ENCODE results near the gene LRMDA.
"Not testable (repeated sequence)": the region's sequence is repeated elsewhere in the genome, so short reads cannot be mapped to it uniquely, and the experiment has no call there.

The LRMDA gene

GRCh38 chr10:75740541-75740940 lies 309.1 kb downstream of the LRMDA start:
- Histone ChIP-seq H3K27ac (no peak overlapping the region), H3K4me1 (no peaks in the 10 kb centered on the region), H3K4me3 (no peak overlapping the region), H3K36me3 (no peaks in the 10 kb centered on the region), H3K9me3 (no peaks in the 10 kb centered on the region), H3K27me3 (no peaks in the 10 kb centered on the region)
- intact Hi-C loops (cut with DNase I; ENCODE audit: low total_unique reads), result no loop called here
- TF ChIP-seq CTCF (IDR thresholded peaks at IDR 0.05), result no peak
- DNase-seq, result no peak

- no peak for DNase-seq
- Histone ChIP-seq H3K36me3 (no peaks in the 10 kb centered on the region), H3K27me3 (no peaks in the 10 kb centered on the region), H3K4me1 (no peaks in the 10 kb centered on the region), H3K27ac (no peak overlapping the region), H3K4me3 (no peak overlapping the region), H3K9me3 (no peaks in the 10 kb centered on the region)
- no peak for TF ChIP-seq CTCF (IDR thresholded peaks at IDR 0.05)
- intact Hi-C loops (cut with DNase I; ENCODE audit: low total_unique reads), result no loop called here
These were observed 310.9 kb downstream of the LRMDA start for GRCh38 chr10:75742355-75742754.

GRCh38 chr10:75743291-75743778 lies 311.9 kb downstream of the LRMDA start:
- no peak for DNase-seq
- Histone ChIP-seq H3K9me3 (no peaks in the 10 kb centered on the region), H3K4me3 (no peak overlapping the region), H3K36me3 (no peaks in the 10 kb centered on the region), H3K27ac (no peak overlapping the region), H3K4me1 (no peaks in the 10 kb centered on the region), H3K27me3 (no peaks in the 10 kb centered on the region)
- intact Hi-C loops (cut with DNase I; ENCODE audit: low total_unique reads), result no loop called here
- no peak for TF ChIP-seq CTCF (IDR thresholded peaks at IDR 0.05)

GRCh38 chr10:75744261-75744660 lies 312.8 kb downstream of the LRMDA start:
- no peaks in the 10 kb centered on the region for H3K4me1 ChIP-seq
- intact Hi-C loops (cut with DNase I; ENCODE audit: low total_unique reads), result no loop called here
- no peak for TF ChIP-seq CTCF (IDR thresholded peaks at IDR 0.05)
- no peak overlapping the region for H3K27ac ChIP-seq
- no peaks in the 10 kb centered on the region for H3K9me3 ChIP-seq
- no peak overlapping the region for H3K4me3 ChIP-seq
- DNase-seq, result no peak
- H3K36me3 ChIP-seq, result no peaks in the 10 kb centered on the region
- no peaks in the 10 kb centered on the region for H3K27me3 ChIP-seq

- TF ChIP-seq CTCF (IDR thresholded peaks at IDR 0.05), result no peak
- intact Hi-C loops (cut with DNase I; ENCODE audit: low total_unique reads), result no loop called here
These were observed 314.9 kb downstream of the LRMDA start for GRCh38 chr10:75746356-75746755.

GRCh38 chr10:75750093-75750875 lies 318.9 kb downstream of the LRMDA start:
- intact Hi-C loops (cut with DNase I; ENCODE audit: low total_unique reads); H3K4me3 ChIP-seq; H3K9me3 ChIP-seq; DNase-seq; H3K27me3 ChIP-seq; H3K36me3 ChIP-seq; H3K27ac ChIP-seq: not testable (repeated sequence)
- peaks cover 0 to 16% (median 10%) of the 10 kb centered on the region in 4 donors for H3K4me1 ChIP-seq

More at GRCh38 chr10:75746356-75746755, 314.9 kb downstream of the LRMDA start:
- Histone ChIP-seq H3K4me3 (no peak overlapping the region), H3K9me3 (no peaks in the 10 kb centered on the region), H3K27ac (no peak overlapping the region), H3K36me3 (no peaks in the 10 kb centered on the region), H3K27me3 (no peaks in the 10 kb centered on the region), H3K4me1 (no peaks in the 10 kb centered on the region)
- DNase-seq, result no peak

All from tibial artery (tissue), 4 donors.